HG03039 (cell line): ENCODE results near the gene DCAF4L1.
A peak's percentile ranks its signal among the peaks of the same experiment; 100 is the strongest.

ENCODE experiments used
- ATAC-seq: cut with Tn5 transposase; IDR thresholded peaks from one replicate; pipeline ENCODE4 v1.9.1; 2021; ENCODE audit warnings: mild to moderate bottlenecking, moderate library complexity; ENCODE audit not compliant: unreplicated experiment

Gene DCAF4L1, protein sequence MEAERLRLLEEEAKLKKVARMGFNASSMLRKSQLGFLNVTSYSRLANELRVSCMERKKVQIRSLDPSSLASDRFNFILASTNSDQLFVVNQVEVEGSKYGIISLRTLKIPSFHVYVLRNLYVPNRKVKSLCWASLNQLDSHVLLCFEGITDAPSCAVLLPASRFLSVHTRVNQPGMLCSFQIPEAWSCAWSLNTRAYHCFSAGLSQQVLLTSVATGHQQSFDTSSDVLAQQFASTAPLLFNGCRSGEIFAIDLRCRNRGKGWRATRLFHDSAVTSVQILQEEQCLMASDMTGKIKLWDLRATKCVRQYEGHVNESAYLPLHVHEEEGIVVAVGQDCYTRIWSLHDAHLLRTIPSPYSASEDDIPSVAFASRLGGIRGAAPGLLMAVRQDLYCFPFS

DNA sequence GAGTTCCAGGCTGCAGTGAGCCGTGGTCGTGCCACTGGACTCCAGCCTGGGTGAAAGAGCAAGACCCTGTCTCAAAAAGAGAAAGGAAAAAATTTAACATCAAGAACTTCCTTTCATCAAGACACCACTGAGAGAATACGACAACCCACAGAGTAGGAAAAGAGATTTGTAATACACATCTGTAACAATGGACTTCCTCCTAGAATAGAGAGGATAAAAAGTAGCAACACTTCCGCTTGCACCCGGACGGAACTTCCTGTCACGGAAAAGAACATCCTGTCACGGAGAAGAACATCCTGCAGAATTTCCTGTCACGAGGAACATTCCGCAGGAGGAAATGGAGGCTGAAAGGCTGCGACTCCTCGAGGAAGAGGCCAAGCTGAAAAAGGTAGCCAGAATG is at the start of gene DCAF4L1:
TSS of gene DCAF4L1 (plus strand) at position 301 of the 400 bp plus-strand sequence. CDS start at position 338, 37 bp downstream.
- no peak for ATAC-seq

- no peak for ATAC-seq
Observed at GRCh38 chr4:41932988-41933387, 48.6 kb upstream of the DCAF4L1 start.

- ATAC-seq = no peak
Observed at GRCh38 chr4:41933997-41934503, 47.5 kb upstream of the DCAF4L1 start.

- no peak for ATAC-seq
Observed at GRCh38 chr4:41934514-41934900, 47.0 kb upstream of the DCAF4L1 start.

GRCh38 chr4:41934901-41935651 is 46.5 kb upstream of the DCAF4L1 start, which contains the start of gene TMEM33:
TMEM33 (plus strand) TSS chr4:41935429; CDS start chr4:41935485, 56 bp downstream.
- peak; percentile 84 for ATAC-seq

GRCh38 chr4:41935652-41936021 is 45.9 kb upstream of the DCAF4L1 start:
- peak; percentile 15 for ATAC-seq

DNA sequence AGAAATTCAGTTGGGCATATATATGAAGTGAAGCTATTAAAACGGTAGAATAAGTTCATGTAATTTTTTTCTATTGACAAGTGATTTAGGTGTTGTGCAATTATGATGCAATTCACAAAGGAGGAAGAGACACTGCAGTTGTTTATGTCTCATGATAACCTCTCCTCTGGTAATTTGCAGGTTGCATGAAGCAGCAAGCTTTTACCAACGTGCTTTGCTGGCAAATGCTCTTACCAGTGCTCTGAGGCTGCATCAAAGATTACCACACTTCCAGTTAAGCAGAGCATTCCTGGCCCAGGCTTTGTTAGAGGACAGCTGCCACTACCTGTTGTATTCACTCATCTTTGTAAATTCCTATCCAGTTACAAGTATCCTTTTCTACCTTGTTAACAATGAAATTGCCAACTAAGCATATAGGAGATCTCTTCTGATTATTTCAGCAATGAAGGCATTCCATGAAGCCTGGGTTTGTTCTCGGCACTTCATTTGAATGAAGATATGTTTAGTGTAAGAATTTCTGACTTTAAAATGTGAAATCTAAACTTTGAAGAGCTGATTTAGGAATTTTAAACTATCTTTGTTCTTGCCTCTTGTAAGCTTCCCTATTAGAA is 42.4 kb upstream of the DCAF4L1 start:
- no peak for ATAC-seq

DNA sequence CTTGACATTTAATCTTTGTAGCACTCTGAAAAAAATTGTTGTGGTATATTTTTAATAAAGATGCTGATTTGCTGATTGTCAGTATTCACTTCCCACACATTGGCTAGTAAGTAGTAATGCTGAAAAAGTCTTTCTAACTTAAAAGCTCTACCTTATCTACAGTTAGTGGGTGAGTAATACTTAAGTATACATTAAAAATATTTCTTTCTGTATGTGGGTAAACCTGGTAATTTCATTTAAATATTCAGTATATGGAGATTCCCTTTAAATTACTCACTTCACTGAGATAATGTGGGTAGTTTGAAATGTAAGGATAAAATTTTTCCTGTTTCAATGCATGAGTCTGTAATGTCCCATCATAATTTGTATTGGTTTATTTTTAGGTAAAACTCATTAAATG is 40.7 kb upstream of the DCAF4L1 start:
- ATAC-seq = no peak

DNA sequence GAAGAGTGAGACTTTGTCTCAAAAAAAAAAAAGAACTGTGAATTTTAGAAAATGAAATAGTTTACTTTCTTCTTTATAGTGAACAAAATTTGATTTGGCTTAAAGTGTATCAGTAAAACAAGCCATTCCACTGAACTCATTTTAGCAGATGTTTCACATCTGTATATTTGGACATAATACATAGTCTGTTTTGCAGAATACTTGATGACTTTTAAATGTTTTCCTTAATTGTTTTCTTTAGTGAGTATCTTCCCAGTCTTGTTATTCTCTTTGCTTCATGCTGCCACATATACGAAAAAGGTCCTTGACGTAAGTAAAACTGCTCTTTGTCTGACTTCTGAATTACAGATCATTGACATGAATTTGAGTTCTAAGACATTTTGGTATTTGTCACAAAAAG is 38.0 kb upstream of the DCAF4L1 start:
- no peak for ATAC-seq

DNA sequence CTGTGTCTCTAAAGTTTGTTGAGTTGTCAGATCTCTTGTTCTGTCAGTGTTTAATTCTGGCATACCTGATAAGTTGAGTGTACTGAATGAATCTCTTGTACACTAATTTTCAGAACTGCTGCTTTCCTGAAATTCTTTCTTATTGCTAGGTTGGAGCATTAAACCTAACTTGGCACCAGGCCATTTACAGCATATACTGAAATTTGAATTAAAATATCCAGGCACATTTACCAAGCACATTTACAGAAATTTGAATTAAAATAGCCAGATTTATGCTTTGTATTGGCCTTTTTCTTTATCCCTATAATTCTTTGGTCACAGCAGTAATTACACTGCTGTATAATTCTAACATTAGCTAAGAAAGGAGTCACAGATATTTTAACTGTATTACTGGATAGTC is 37.5 kb upstream of the DCAF4L1 start:
- ATAC-seq = no peak

DNA sequence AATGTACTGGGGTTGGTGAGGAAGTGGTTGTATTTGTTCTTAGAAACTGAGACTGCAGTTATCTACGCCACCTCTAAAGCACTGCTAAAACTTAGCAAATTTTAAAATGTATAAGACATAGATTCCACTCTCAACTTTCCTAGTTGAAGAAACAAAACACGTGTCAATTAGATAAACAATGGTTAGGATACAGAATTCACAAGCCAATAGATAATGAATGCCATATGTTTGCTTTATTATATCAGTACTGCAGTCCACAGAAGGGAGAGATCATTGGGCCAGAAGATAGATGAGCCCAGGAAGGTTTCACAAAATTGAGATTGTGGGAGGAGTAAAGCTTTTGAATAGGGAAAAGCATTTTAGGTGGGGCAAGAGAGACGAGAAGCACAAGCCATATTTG is 32.0 kb upstream of the DCAF4L1 start:
- ATAC-seq = no peak

GRCh38 chr4:41957634-41958033 is 23.9 kb upstream of the DCAF4L1 start:
- ATAC-seq = no peak

DNA sequence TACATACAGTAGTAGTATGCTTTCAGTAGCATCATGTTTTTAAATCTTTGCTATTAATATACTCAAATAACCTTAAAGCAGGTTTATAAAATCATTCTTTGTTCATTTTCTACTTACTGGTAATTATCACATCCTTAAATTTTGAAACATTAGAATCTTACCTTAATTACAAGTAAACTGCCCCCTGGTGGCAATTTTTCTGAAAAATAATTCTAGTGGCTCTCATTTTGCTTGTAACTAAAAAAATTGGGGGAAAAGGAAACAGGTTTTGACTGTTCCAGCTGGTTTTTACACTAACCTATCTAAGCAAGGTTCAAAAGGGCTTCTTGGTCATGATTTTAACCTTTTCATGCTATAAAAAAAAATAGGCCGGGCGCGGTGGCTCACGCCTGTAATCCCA is 18.5 kb upstream of the DCAF4L1 start:
- no peak for ATAC-seq

DNA sequence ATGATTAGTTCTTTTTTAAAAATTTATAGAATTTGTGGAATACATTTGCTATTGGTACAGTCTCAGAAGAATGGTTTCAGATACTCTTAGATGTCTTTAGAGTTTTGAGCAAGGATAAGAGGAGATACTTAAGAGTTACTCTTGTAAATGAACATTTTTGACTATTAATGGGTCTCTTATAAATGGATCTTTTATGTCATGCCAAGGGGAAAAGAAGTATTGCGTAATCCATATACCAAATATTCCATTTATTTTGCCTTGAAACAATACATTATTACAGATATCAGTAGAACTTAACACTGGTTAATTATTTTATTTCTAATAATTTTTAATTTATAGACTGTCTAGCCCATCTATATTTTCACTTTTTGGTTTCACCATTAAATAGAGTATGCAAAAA is 17.2 kb upstream of the DCAF4L1 start:
- no peak for ATAC-seq

DNA sequence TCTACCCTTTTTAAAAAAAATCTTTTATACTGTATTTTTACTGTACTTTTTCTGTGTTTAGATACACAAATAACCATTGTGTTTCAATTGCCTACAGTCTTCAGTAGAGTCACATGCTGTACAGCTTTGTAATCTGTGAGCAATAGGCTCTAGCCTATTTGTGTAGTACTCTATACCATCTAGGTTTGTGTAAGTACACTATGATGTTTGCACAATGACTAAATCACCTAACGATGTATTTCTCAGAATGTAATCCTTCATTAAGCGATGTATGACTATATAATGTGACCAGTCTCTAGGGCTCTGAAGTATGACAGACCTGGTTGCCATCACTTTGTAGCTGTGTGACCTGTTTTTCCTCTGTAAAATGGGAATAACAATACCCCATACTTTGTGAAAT is 14.2 kb upstream of the DCAF4L1 start:
- ATAC-seq = no peak

- no peak for ATAC-seq
Observed at GRCh38 chr4:41969671-41970070, 11.9 kb upstream of the DCAF4L1 start.

- no peak for ATAC-seq
Observed at GRCh38 chr4:41975341-41975740, 6.2 kb upstream of the DCAF4L1 start.

GRCh38 chr4:41976775-41977516 is 4.6 kb upstream of the DCAF4L1 start:
- no peak for ATAC-seq

- ATAC-seq = no peak
Observed at GRCh38 chr4:41977709-41978108, 3.8 kb upstream of the DCAF4L1 start.

DNA sequence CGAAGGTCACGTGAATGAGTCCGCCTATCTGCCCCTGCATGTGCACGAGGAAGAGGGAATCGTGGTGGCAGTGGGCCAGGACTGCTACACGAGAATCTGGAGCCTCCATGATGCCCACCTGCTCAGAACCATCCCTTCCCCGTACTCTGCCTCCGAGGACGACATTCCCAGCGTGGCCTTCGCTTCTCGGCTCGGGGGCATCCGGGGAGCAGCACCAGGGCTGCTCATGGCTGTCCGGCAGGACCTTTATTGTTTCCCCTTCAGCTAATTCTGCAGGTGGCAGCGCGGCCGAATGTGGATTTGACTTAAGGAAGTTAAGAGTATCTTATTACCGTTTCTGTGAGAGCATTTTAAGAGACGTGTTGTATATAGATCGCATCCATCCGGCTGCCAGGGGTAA is 1.2 kb downstream of the DCAF4L1 start:
- ATAC-seq = no peak

- no peak for ATAC-seq
Observed at GRCh38 chr4:41985151-41985550, 3.6 kb downstream of the DCAF4L1 start.
